Heart right ventricle (tissue), 16 donors: Measurements from ENCODE around the gene OR1N2. TPM values are rescaled to one million over a fixed set of nuclear protein-coding genes. Genes with fewer than 3 reads are reported as not detected.

Source experiments
- ATAC-seq, 8 donors: fragments of 200-7000 bp; cut with Tn5 transposase; one replicate each; pipeline ENCODE4 v1.9.1; 2020; ENCODE audit warnings: mild to moderate bottlenecking in 8 of 8, moderate library complexity in 8 of 8, moderate number of reproducible peaks in 1 of 8
- DNase-seq, 2 donors: peaks; one replicate each; pipeline ENCODE4 v3.0.0-alpha.2; 2020
- H3K27ac ChIP-seq, 10 donors: fragments of 200-600 bp; sonication (generic) in 2 of 10; one replicate each; pipeline versions ENCODE4 v1.5.0 to v1.8.0; 2020 to 2022; ENCODE audit warnings: mild to moderate bottlenecking in 3 of 10
- H3K27me3 ChIP-seq, 7 donors: fragments of 200-600 bp; one replicate each; pipeline ENCODE4 v1.8.0; 2021 to 2022; ENCODE audit warnings: mild to moderate bottlenecking in 2 of 7
- H3K36me3 ChIP-seq, 9 donors: fragments of 200-600 bp; sonication (generic) in 1 of 9; one replicate each; pipeline versions ENCODE4 v1.5.0 to v1.8.0; 2020 to 2022; ENCODE audit warnings: mild to moderate bottlenecking in 2 of 9
- H3K4me1 ChIP-seq, 9 donors: fragments of 200-600 bp; sonication (generic) in 1 of 9; one replicate each; pipeline versions ENCODE4 v1.5.0 to v1.8.0; 2020 to 2022; ENCODE audit warnings: mild to moderate bottlenecking in 4 of 9
- H3K4me3 ChIP-seq, 10 donors: fragments of 200-600 bp; sonication (generic) in 2 of 10; one replicate each; pipeline versions ENCODE4 v1.5.0 to v1.8.0; 2020 to 2022; ENCODE audit warnings: mild to moderate bottlenecking in 7 of 10, moderate library complexity in 2 of 10
- H3K9me3 ChIP-seq, 11 donors: fragments of 200-600 bp in 10 of 11; sonication (generic) in 2 of 11; one replicate each; pipeline versions ENCODE4 v1.5.0 to v1.8.0; 2013 to 2022; ENCODE audit warnings: mild to moderate bottlenecking in 2 of 11, control low read depth in 1 of 11, moderate library complexity in 1 of 11
- WGBS, 2 donors: extraction: QIAGEN DNeasy Blood & Tissue Kit; methylation state at CpG; one replicate each; pipeline ENCODE4 v1.1.7; 2013; ENCODE audit warnings: inconsistent platforms in 1 of 2; 5-methylcytosine and 5-hydroxymethylcytosine counted together
- intact Hi-C, 10 donors: fragments of 100-400 bp; cut with DNase I; formaldehyde crosslinking; loops; one replicate each; pipeline versions ENCODE4 v1.11.1 to v1.14.2; 2022
- polyA plus RNA-seq, 2 donors: library from polyadenylated mRNA; stranded (reverse); fragments of 200-250 nt; gene quantifications; one replicate each; pipeline ENCODE4 v1.2.3, GENCODE V29; 2013
- total RNA-seq, 10 donors: library from RNA; stranded (reverse); fragmentation: NEBNext Ultra II Directional in 3 of 10; extraction: Animal tissue kit (Norgen Biotek cat#: 25700) in 3 of 10; gene quantifications; one replicate each; pipeline versions ENCODE4 v1.2.1 to v1.2.4, GENCODE V29; 2021 to 2023
- TF ChIP-seq, protein P1 (sequence below), 9 donors: fragments of 200-600 bp; sonication (generic) in 2 of 9; IDR thresholded peaks; one replicate each; pipeline versions ENCODE4 v1.5.0 to v1.8.0; 2021 to 2022; ENCODE audit warnings: antibody characterized with exemption in 9 of 9, mild to moderate bottlenecking in 5 of 9, moderate library complexity in 1 of 9
- donor health status: Arrhythmogenic right ventricular cardiomyopathy.
- donor health status: ischemic (EF 13 %, LVEDD 7.1; RV severe dilation, severe dysfunction).
- donor health status: healthy with polysubstance abuse.
- donor health status: DM: no; HTN: yes; CAD: no.
- donor health status: DM: no; HTN: no; CAD: no.
- donor health status: ischemic (EF 25% LVEDD 6.9; RV normal size, moderate dysfunction).
- donor health status: ischemic (EF 25% LVEDD 5.7; RV mildly dilated, moderate dysfunction).
- donor health status: healthy.
- donor health status: DM: yes; HTN: yes; CAD: no.
- donor health status: Ischemic cardiomyopathy.
- donor health status: ischemic (EF 35%, LVEDD 5.7; RV mildly dilated, moderate dysfunction).
- donor health status: nonischemic (EF 11% LVEDD 7.7; RV severe dilation, severe dysfunction).
- donor health status: DM: yes; HTN: yes; CAD: no.
- donor health status: PGD.
- donor health status: ischemic (EF 29% LVEDD 5.4; RV normal size, mild dysfunction).
- donor health status: nonischemic (EF 23%, LVEDD 6.1; RV moderate dilation, normal function).

Gene OR1N2
- total and polyA plus RNA-seq, 12 donors: not detected

- DNase-seq (no peak), ATAC-seq (no peak)
- Histone ChIP-seq H3K4me3 (no peak overlapping the region), H3K27ac (no peak overlapping the region), H3K9me3 (peaks cover 0 to 22% (median 6%) of the 10 kb centered on the region in 11 donors), H3K4me1 (no peaks in the 10 kb centered on the region), H3K36me3 (no peaks in the 10 kb centered on the region), H3K27me3 (peaks cover 0 to 11% (median 0%) of the 10 kb centered on the region in 7 donors)
- intact Hi-C loops: no loop called here
- WGBS, 2 donors: 78 to 80% methylated on average over 4 of the region's 4 CpGs
- TF ChIP-seq, protein P1, sequence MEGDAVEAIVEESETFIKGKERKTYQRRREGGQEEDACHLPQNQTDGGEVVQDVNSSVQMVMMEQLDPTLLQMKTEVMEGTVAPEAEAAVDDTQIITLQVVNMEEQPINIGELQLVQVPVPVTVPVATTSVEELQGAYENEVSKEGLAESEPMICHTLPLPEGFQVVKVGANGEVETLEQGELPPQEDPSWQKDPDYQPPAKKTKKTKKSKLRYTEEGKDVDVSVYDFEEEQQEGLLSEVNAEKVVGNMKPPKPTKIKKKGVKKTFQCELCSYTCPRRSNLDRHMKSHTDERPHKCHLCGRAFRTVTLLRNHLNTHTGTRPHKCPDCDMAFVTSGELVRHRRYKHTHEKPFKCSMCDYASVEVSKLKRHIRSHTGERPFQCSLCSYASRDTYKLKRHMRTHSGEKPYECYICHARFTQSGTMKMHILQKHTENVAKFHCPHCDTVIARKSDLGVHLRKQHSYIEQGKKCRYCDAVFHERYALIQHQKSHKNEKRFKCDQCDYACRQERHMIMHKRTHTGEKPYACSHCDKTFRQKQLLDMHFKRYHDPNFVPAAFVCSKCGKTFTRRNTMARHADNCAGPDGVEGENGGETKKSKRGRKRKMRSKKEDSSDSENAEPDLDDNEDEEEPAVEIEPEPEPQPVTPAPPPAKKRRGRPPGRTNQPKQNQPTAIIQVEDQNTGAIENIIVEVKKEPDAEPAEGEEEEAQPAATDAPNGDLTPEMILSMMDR (IDR thresholded peaks at IDR 0.05): no peak
These were observed 8.5 kb downstream of the OR1N2 start for GRCh38 chr9:122561446-122561845.

GRCh38 chr9:122562134-122562760 lies 9.3 kb downstream of the OR1N2 start:
- TF ChIP-seq, protein P1 (IDR thresholded peaks at IDR 0.05): no peak
- Histone ChIP-seq H3K9me3 (peaks cover 0 to 22% (median 6%) of the 10 kb centered on the region in 11 donors), H3K36me3 (no peaks in the 10 kb centered on the region), H3K4me3 (no peak overlapping the region), H3K4me1 (no peaks in the 10 kb centered on the region), H3K27ac (no peak overlapping the region), H3K27me3 (peaks cover 0 to 11% (median 0%) of the 10 kb centered on the region in 7 donors)
- no peak for DNase-seq
- ATAC-seq: no peak
- WGBS, 2 donors: 40 to 41% methylated on average over 9 of the region's 9 CpGs
- intact Hi-C loops: no loop called here

DNA sequence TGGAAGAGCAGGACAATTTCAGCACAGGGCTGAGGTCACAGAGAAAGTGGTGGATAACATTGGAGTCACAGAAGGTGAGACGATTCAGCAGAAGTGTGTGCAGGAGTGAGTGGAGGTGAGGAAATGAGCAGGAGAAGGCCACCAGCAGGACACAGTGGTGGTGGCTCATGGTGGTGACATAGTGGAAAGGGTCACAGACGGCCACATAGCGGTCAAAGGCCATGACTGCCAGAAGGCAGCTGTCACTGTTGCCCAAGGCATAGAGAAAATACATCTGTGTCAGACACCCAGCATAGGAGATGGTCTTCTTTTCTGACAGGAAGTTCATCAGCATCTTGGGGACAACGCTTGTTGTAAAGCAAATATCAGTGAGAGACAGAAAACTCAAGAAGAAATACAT lies 15.0 kb downstream of the OR1N2 start:
- peaks cover 0 to 12% (median 0%) of the 10 kb centered on the region in 11 donors for H3K9me3 ChIP-seq
- ATAC-seq: no peak
- 86 to 90% methylated on average over 4 of the region's 4 CpGs for WGBS, 2 donors
- peaks cover 0 to 11% (median 0%) of the 10 kb centered on the region in 7 donors for H3K27me3 ChIP-seq
- no peaks in the 10 kb centered on the region for H3K4me1 ChIP-seq
- no peak overlapping the region for H3K4me3 ChIP-seq
- no peak for DNase-seq
- no peak overlapping the region for H3K27ac ChIP-seq
- TF ChIP-seq, protein P1 (IDR thresholded peaks at IDR 0.05): no peak
- no peaks in the 10 kb centered on the region for H3K36me3 ChIP-seq
- intact Hi-C loops: no loop called here

GRCh38 chr9:122572456-122572855 lies 19.5 kb downstream of the OR1N2 start:
- WGBS, 2 donors: 68 to 73% methylated on average over 2 of the region's 2 CpGs
- Histone ChIP-seq H3K4me3 (no peak overlapping the region), H3K27me3 (no peaks in the 10 kb centered on the region), H3K27ac (no peak overlapping the region), H3K9me3 (peaks cover 0 to 19% (median 5%) of the 10 kb centered on the region in 11 donors), H3K4me1 (no peaks in the 10 kb centered on the region), H3K36me3 (no peaks in the 10 kb centered on the region)
- no peak for ATAC-seq
- intact Hi-C loops: no loop called here
- DNase-seq: no peak
- TF ChIP-seq, protein P1 (IDR thresholded peaks at IDR 0.05): no peak
